Activated CD4-positive, alpha-beta T cell treated with anti-CD3 and anti-CD28 coated beads for 36 hours (primary cell): Measurements from ENCODE around the gene PGM2. TPM values are rescaled to one million over a fixed set of nuclear protein-coding genes. Genes with fewer than 3 reads are reported as not detected.

Source experiments
- ATAC-seq: fragments of 200-7000 bp; cut with Tn5 transposase; one replicate; pipeline ENCODE4 v1.10.0; 2021; ENCODE audit warnings: mild to moderate bottlenecking, moderate library complexity
- CTCF ChIA-PET: fragments of 350-600 bp; sonication (Branson Sonifier 250); formaldehyde crosslinking; loops from one replicate; lab custom pipeline; 2021; ENCODE audit warnings: antibody characterized with exemption; lab: Charles Lee
- POLR2A ChIA-PET: fragments of 350-600 bp; sonication (Branson Sonifier 250); formaldehyde crosslinking; loops from one replicate; lab custom pipeline; 2021; ENCODE audit warnings: antibody characterized with exemption, inconsistent platforms; lab: Charles Lee
- DNase-seq: peaks from one replicate; pipeline ENCODE4 v3.0.0-alpha.2; 2020
- H3K27ac Mint-ChIP-seq: one replicate; pipeline ENCODE4 v1.8.0; 2021; ENCODE audit warnings: mixed read lengths
- H3K27me3 Mint-ChIP-seq: one replicate; pipeline ENCODE4 v1.8.0; 2021; ENCODE audit warnings: mixed read lengths
- H3K36me3 Mint-ChIP-seq: one replicate; pipeline ENCODE4 v1.8.0; 2021; ENCODE audit warnings: low read depth, mixed read lengths
- H3K4me1 Mint-ChIP-seq: one replicate; pipeline ENCODE4 v1.8.0; 2021; ENCODE audit warnings: mixed read lengths
- H3K4me3 Mint-ChIP-seq: one replicate; pipeline ENCODE4 v1.8.0; 2021; ENCODE audit warnings: mild to moderate bottlenecking, moderate library complexity, mixed read lengths
- H3K9me3 Mint-ChIP-seq: one replicate; pipeline ENCODE4 v1.8.0; 2021; ENCODE audit warnings: low read depth, mixed read lengths
- intact Hi-C, 2 experiments: fragments of 100-400 bp; cut with DNase I in 1 of 2; cut with micrococcal nuclease in 1 of 2; formaldehyde crosslinking; loops; one replicate each; pipeline versions ENCODE4 v1.14.2 to v1.15.1; 2022 to 2024; cut with DNase I, micrococcal nuclease
- total RNA-seq, 2 experiments: library from RNA; stranded (reverse); gene quantifications; one replicate each; pipeline ENCODE4 v1.2.3, GENCODE V29; 2021

Gene PGM2
- total RNA-seq, 2 experiments from 2014 or later, result 54.1 to 60.1 TPM

DNA sequence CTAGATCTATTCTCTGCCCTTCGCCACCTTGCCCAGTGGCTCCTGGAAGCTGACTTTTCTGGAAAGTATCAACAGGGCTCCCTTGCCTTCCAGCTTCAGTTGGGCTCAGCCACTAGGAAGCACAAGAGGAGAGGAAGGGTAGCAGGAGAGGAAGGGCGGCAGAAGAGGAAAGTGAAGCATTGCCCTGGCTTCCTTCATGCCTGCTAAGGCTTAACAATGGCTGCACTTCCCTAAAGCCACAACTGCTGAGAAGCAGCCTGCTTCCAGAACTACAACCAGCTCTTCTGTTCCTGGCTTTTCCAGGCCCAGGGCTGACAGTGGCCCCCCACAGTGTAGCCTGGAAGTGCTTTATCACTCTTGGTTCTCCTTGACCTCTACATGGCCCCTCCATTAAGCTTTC is 29.1 kb upstream of the PGM2 start:
- POLR2A ChIA-PET, result no interaction called here

DNA sequence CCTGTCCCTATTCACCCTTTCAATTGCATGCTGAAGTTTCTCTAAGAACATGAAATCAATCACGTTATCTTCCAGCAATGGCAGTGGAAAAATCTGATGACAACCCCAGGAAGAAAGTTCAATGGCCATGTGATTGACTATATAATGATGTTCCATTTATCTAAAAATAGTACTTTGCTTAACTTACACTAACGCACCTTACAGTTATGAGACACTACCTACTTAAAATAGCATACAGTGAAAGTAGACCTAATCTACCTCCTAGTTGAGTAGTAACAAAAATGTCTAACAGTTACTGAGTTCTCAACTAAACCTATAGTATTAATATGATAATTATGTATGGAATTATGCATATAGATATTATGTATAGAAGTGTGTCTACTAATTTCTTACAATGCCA is 28.6 kb upstream of the PGM2 start:
- Mint-ChIP-seq H3K27me3 (peaks cover 4% of the 10 kb centered on the region), H3K4me3 (no peak overlapping the region), H3K9me3 (no peaks in the 10 kb centered on the region), H3K4me1 (no peaks in the 10 kb centered on the region), H3K27ac (no peak overlapping the region), H3K36me3 (no peaks in the 10 kb centered on the region)
- no peak for ATAC-seq
- POLR2A ChIA-PET, result no interaction called here
- CTCF ChIA-PET, result interaction anchor here (0.8 to 1.4 kb wide), 2 partner anchors 33 to 122 kb away, joined by 3 to 5 read pairs; no protein-coding TSS in a partner anchor
- no peak for DNase-seq
- intact Hi-C loops, result no loop called here

More for the DNA sequence above, 29.1 kb upstream of the PGM2 start:
- H3K9me3 Mint-ChIP-seq, result no peaks in the 10 kb centered on the region
- no peaks in the 10 kb centered on the region for H3K36me3 Mint-ChIP-seq
- CTCF ChIA-PET, result interaction anchor here (0.8 to 1.7 kb wide), 5 partner anchors 10 to 238 kb away, joined by 3 to 7 read pairs (median 4); no protein-coding TSS in a partner anchor
- intact Hi-C loops, result no loop called here
- ATAC-seq (no peak), DNase-seq (no peak)
- no peak overlapping the region for H3K4me3 Mint-ChIP-seq
- peaks cover 4% of the 10 kb centered on the region for H3K27me3 Mint-ChIP-seq
- no peaks in the 10 kb centered on the region for H3K4me1 Mint-ChIP-seq
- no peak overlapping the region for H3K27ac Mint-ChIP-seq

DNA sequence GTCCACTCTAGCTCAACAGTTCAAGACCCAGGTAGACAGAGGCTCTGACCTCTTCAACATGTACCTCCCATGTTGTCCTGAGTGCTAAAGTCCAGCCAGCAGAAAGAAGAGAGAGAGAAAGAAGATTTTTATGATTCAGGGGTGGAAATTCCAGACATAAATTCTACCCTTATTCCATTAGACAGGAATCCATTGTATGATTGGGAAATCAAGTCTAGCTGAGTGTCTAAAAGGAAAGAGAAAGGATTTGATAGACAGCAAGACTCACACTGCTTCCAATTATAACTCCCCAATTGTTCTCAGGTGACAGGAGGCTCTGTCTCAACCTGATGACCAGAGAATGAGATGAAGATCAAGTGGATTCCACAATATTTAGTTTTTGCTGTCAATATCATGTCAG is 27.9 kb upstream of the PGM2 start:
- H3K4me1 Mint-ChIP-seq, result no peaks in the 10 kb centered on the region
- no peak overlapping the region for H3K27ac Mint-ChIP-seq
- H3K36me3 Mint-ChIP-seq, result no peaks in the 10 kb centered on the region
- ChIA-PET POLR2A (no interaction called here), CTCF (interaction anchor here (2.4 kb wide), 1 partner anchor 237 kb away, joined by 9 read pairs; no protein-coding TSS in a partner anchor)
- H3K27me3 Mint-ChIP-seq, result peaks cover 4% of the 10 kb centered on the region
- no peak overlapping the region for H3K4me3 Mint-ChIP-seq
- no peaks in the 10 kb centered on the region for H3K9me3 Mint-ChIP-seq
- intact Hi-C loops, result no loop called here
- DNase-seq (no peak), ATAC-seq (no peak)

DNA sequence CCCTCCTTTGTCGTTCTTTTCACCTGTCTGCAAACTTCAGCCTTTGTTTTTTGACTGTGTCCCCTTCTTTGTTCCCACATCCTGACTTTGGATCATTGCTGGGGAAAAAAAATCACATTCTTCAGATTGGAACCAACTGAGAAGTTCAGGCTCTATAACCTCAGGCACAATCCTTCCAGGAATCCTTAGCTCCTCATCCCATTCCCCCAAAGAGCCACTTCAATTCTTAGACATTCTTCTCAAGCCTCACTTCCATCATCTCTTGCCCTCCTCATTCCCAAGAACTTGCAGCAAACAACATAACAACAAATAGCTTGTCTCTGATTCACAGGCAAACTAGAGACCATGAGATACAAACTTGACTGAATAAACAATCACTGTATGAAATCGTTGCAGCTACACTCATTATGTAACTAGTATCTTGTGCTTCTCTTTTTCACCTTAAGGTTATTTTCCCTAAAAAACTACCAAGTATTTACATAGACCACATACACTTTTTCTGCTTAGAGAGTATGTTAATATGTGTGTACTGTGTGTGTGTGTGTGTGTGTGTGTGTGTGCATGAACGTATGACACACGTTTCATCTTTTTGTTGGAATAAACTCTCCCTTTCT is 26.4 kb upstream of the PGM2 start:
- no peaks in the 10 kb centered on the region for H3K4me1 Mint-ChIP-seq
- H3K9me3 Mint-ChIP-seq, result no peaks in the 10 kb centered on the region
- ATAC-seq (no peak), DNase-seq (no peak)
- intact Hi-C loops, result loop anchor here in 1 of 2 experiments (10.0 kb wide), 1 partner anchor 935 kb away; no protein-coding TSS in a partner anchor
- CTCF ChIA-PET, result interaction anchor here (0.7 to 2.4 kb wide), 4 partner anchors 21 to 350 kb away, joined by 3 to 9 read pairs (median 4); no protein-coding TSS in a partner anchor
- POLR2A ChIA-PET, result interaction anchor here (0.7 kb wide), 1 partner anchor 835 kb away, joined by 3 read pairs; no protein-coding TSS in a partner anchor
- no peak overlapping the region for H3K27ac Mint-ChIP-seq
- H3K27me3 Mint-ChIP-seq, result peaks cover 4% of the 10 kb centered on the region
- no peaks in the 10 kb centered on the region for H3K36me3 Mint-ChIP-seq
- H3K4me3 Mint-ChIP-seq, result no peak overlapping the region

DNA sequence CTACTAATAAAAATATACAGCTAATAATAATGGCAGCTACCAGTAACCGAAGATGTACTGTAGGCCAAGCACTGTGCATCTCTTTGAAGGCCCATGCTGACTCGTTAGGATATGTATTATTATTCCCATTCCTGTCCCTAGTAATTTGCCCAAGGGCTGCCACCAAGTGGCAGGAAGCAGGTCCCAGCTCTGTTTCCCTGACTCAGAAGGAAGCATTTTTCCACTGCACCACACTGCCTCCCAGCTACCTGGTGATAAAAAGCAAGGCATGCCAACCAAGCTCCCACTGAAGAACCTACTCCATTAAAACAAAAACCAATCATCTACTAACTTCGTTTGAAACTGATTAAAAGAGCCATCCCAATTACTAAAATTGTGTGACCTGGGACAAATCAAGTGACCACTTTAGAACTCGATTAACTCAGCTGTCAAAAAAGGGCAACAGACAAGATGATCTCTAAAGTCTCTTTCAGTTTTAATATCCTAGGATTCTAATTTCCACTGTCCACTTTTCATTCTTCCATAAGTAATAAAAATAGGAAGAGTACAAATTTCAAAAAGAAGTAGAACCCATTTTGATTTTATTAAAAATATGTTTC is 24.3 kb upstream of the PGM2 start:
- no peaks in the 10 kb centered on the region for H3K9me3 Mint-ChIP-seq
- peak; percentile 48 for DNase-seq
- H3K27ac Mint-ChIP-seq, result no peak overlapping the region
- peaks cover 4% of the 10 kb centered on the region for H3K27me3 Mint-ChIP-seq
- POLR2A ChIA-PET, result no interaction called here
- H3K4me3 Mint-ChIP-seq, result no peak overlapping the region
- intact Hi-C loops, result loop anchor here in 1 of 2 experiments (1.0 to 10.0 kb wide), 2 partner anchors 199 to 933 kb away; no protein-coding TSS in a partner anchor
- no peaks in the 10 kb centered on the region for H3K4me1 Mint-ChIP-seq
- ATAC-seq, result no peak
- CTCF ChIA-PET, result interaction anchor here (0.7 to 1.6 kb wide), 7 partner anchors 37 to 740 kb away, joined by 3 to 18 read pairs (median 3); no protein-coding TSS in a partner anchor
- no peaks in the 10 kb centered on the region for H3K36me3 Mint-ChIP-seq

DNA sequence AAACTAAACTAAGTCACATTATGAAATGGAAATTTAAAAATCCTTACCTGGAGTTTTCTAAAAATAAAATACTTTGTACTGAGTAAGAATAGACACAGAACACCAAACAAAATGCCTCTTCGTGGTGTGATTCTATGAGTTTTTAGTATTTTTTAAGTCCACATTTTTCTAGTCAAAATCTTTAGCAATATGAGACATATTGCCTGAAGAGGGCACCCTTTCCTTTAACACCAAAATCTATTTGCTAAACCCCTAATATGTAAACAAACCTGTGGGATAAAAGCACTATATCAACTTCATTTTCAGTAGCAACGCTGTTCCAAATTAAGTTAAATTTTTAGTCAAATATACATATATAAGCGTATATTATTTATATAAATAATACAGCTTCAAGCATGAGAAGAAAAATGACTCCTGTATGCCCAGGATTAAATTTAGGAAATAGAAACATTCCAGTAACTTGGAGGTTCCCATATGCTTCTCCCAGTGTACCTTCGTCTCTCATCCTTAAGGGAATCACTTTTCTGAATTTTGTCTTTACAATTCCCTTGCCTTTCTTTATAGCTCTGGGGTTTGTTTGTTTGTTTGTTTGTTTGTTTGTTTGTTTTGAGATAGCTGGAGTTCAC is 23.0 kb upstream of the PGM2 start:
- DNase-seq (no peak), ATAC-seq (no peak)
- POLR2A ChIA-PET, result no interaction called here
- no peaks in the 10 kb centered on the region for H3K4me1 Mint-ChIP-seq
- intact Hi-C loops, result loop anchor here (1.0 to 10.0 kb wide), 3 partner anchors 175 to 931 kb away; no protein-coding TSS in a partner anchor
- CTCF ChIA-PET, result interaction anchor here (0.6 to 1.9 kb wide), 9 partner anchors 24 to 344 kb away, joined by 3 to 20 read pairs (median 4); no protein-coding TSS in a partner anchor
- H3K27ac Mint-ChIP-seq, result no peak overlapping the region
- no peak overlapping the region for H3K4me3 Mint-ChIP-seq
- H3K36me3 Mint-ChIP-seq, result no peaks in the 10 kb centered on the region
- peaks cover 4% of the 10 kb centered on the region for H3K27me3 Mint-ChIP-seq
- H3K9me3 Mint-ChIP-seq, result no peaks in the 10 kb centered on the region

DNA sequence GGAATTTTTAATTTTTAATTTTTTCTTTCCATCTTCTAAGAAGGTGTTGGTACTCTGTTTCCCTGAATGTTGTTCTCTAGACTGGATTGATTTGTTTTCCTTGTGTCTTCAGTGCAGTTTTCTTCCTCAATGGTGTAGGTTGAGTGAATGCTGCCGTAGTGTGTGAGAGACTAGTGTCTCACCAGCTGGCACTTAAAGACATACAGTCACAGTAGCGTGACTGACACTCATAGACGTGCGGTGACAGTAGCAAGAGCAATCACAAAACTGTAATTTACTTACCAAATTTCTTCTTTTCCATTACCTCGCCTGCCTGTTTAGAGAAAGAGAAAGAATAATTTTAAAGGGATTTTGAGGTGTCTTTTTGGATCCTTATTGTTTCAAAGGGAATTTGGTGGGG is 21.4 kb upstream of the PGM2 start:
- DNase-seq (no peak), ATAC-seq (no peak)
- POLR2A ChIA-PET, result no interaction called here
- Mint-ChIP-seq H3K9me3 (no peaks in the 10 kb centered on the region), H3K27me3 (peaks cover under 1% of the 10 kb centered on the region), H3K27ac (no peak overlapping the region), H3K36me3 (no peaks in the 10 kb centered on the region), H3K4me1 (no peaks in the 10 kb centered on the region), H3K4me3 (no peak overlapping the region)
- intact Hi-C loops, result loop anchor here in 1 of 2 experiments (10.0 kb wide), 1 partner anchor 930 kb away; no protein-coding TSS in a partner anchor
- CTCF ChIA-PET, result interaction anchor here (1.5 to 1.9 kb wide), 2 partner anchors 20 to 231 kb away, joined by 3 to 20 read pairs; no protein-coding TSS in a partner anchor

DNA sequence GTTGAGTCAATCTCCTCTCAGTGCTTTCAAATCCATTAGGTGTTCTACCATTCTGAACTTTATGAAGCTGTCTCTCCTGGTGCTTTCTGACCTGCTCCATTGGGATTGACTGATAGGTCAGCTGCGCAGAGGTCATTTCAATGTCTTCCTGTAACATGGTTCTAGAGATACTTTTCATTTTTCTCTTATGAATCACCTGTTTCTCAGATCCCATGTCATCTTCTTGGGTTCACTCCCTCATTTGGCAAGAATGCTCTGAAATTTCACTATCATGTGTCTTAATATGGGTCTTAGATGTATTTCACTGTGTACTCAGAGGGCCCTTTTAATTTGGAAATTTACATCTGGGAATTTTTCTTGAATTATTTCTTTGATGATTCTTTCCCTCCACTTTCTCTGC is 13.8 kb upstream of the PGM2 start:
- no peak for ATAC-seq
- Mint-ChIP-seq H3K4me1 (peaks cover 18% of the 10 kb centered on the region), H3K9me3 (peaks cover 3% of the 10 kb centered on the region), H3K27ac (no peak overlapping the region), H3K4me3 (no peak overlapping the region), H3K27me3 (no peaks in the 10 kb centered on the region), H3K36me3 (no peaks in the 10 kb centered on the region)
- ChIA-PET POLR2A (no interaction called here), CTCF (no interaction called here)
- DNase-seq, result no peak
- intact Hi-C loops, result no loop called here

DNA sequence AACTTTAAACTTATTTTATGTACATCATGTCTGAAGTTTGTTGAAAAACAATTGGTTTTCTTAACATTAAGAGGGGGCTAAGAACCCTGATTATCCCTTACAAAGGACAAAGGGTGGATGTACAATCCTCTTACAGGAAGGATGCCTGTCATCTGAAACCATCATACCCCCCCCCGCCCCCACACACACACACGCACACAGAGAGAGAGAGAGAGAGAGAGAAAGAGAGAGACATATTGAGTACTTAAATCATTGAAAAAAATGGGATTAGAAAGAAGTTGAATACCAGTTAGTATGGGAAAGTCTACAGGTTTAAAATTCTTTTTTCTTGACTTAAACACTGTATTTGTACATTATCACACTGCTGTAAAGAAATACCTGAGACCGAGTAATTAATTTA is 10.9 kb upstream of the PGM2 start:
- ChIA-PET POLR2A (no interaction called here), CTCF (no interaction called here)
- DNase-seq (no peak), ATAC-seq (no peak)
- Mint-ChIP-seq H3K27ac (peak overlapping the region; percentile 91), H3K9me3 (peaks cover 3% of the 10 kb centered on the region), H3K27me3 (no peaks in the 10 kb centered on the region), H3K4me1 (peaks cover 18% of the 10 kb centered on the region), H3K36me3 (no peaks in the 10 kb centered on the region), H3K4me3 (peak overlapping the region; percentile 24)
- intact Hi-C loops, result no loop called here

DNA sequence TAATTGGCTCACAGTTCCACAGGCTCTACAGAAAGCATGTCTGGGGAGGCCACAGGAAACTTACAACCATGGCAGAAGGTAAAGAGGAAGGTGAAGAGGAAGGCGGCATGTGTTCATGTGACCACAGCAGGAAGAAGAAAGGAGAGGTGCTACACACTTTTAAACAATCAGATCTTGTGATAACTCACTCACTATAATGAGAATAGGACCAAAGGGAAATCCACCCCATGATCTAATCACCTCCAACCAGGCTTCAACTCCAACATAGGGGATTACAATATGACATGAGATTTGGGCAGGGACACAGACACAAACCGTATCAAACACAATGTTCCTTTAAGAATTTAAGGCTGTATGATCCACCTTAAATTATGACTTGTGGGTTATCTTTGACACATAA is 10.5 kb upstream of the PGM2 start:
- ChIA-PET POLR2A (no interaction called here), CTCF (no interaction called here)
- DNase-seq, result no peak
- ATAC-seq, result peak; percentile 74
- Mint-ChIP-seq H3K36me3 (no peaks in the 10 kb centered on the region), H3K27ac (peak overlapping the region; percentile 91), H3K9me3 (peaks cover 3% of the 10 kb centered on the region), H3K27me3 (no peaks in the 10 kb centered on the region), H3K4me1 (peaks cover 18% of the 10 kb centered on the region), H3K4me3 (peak overlapping the region; percentile 24)
- intact Hi-C loops, result loop anchor here in 1 of 2 experiments (1.0 kb wide), 1 partner anchor 10 kb away; the partner anchor contains the start of gene PGM2

DNA sequence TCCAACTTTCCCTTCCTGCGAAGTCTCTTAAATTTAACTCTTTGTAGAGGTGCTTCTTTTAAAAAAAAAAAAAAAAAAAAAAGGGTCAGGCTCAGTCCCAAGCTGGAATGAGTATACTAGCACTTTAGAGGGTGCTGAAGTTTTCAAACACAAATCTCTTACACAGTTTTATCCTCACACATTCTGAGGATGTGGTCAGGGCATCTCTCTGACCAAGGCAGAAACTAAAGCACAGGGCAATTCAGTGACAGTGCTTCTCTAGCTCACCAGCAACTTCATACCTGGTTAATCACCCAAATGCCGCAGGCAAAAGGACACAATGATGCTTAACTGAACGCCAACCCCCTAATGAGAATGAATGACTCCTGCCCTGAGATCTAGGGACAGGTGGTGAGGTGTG is 9.8 kb upstream of the PGM2 start:
- H3K4me3 Mint-ChIP-seq, result no peak overlapping the region
- H3K4me1 Mint-ChIP-seq, result peaks cover 18% of the 10 kb centered on the region
- intact Hi-C loops, result loop anchor here in 1 of 2 experiments (1.0 kb wide), 1 partner anchor 10 kb away; the partner anchor contains the start of gene PGM2
- ATAC-seq (no peak), DNase-seq (no peak)
- no peaks in the 10 kb centered on the region for H3K27me3 Mint-ChIP-seq
- peaks cover 3% of the 10 kb centered on the region for H3K9me3 Mint-ChIP-seq
- H3K27ac Mint-ChIP-seq, result no peak overlapping the region
- POLR2A ChIA-PET, result no interaction called here
- CTCF ChIA-PET, result interaction anchor here (0.7 kb wide), 1 partner anchor 199 kb away, joined by 3 read pairs; no protein-coding TSS in a partner anchor
- H3K36me3 Mint-ChIP-seq, result no peaks in the 10 kb centered on the region
